ENCODE measurements around the gene NFIA.

DNA sequence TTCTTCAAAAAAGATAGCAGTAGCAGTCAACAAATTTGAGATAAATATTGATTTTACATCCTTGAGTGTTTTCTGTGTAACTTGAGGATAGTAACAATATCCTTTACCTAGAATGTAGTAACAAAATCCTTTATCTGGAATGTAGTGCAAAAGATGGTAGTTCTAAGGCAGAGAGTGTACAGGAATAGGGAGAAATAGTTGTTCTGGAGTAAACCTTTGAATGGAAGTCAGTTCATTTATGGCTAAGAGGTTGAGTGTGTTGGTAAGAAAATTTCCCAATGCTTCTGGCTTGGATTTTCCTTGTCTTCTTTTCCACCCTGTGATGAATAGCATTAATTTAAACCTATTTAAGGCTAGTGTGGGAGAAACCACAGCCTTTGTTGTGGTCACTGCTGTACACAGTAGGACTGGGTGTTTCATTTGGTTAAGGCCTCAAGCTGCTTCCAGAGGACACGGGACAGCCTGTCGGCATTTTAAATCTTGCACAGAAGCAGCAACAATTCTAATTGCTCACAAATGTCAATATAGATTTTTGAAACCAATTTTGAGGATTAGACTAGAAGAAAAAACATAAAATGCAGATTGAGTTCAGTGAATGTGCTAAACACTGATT is 11.3 kb downstream of the NFIA start:
- TF ChIP-seq TBP (optimal IDR thresholded peaks at IDR 0.05; ENCODE audit: low read depth, low read length) (no peak), IRF2 (CRISPR knock-in tag; IDR thresholded peaks at IDR 0.05) (no peak)
- TF ChIP-seq, protein P1, sequence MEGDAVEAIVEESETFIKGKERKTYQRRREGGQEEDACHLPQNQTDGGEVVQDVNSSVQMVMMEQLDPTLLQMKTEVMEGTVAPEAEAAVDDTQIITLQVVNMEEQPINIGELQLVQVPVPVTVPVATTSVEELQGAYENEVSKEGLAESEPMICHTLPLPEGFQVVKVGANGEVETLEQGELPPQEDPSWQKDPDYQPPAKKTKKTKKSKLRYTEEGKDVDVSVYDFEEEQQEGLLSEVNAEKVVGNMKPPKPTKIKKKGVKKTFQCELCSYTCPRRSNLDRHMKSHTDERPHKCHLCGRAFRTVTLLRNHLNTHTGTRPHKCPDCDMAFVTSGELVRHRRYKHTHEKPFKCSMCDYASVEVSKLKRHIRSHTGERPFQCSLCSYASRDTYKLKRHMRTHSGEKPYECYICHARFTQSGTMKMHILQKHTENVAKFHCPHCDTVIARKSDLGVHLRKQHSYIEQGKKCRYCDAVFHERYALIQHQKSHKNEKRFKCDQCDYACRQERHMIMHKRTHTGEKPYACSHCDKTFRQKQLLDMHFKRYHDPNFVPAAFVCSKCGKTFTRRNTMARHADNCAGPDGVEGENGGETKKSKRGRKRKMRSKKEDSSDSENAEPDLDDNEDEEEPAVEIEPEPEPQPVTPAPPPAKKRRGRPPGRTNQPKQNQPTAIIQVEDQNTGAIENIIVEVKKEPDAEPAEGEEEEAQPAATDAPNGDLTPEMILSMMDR (IDR thresholded peaks at IDR 0.05 in 2 of 3, conservative IDR thresholded peaks at IDR 0.05 in 1 of 3; ENCODE audit: insufficient read depth in 2 of 3, low read depth in 1 of 3, low read length in 3 of 3): no peak
